ENCODE results near the gene ZNF385A. TPM values are rescaled to one million over a fixed set of nuclear protein-coding genes. Genes with fewer than 3 reads are reported as not detected.

The ZNF385A gene
- total and polyA plus RNA-seq, 2 experiments from 2014 or later, result 13.4 to 20.0 TPM

DNA sequence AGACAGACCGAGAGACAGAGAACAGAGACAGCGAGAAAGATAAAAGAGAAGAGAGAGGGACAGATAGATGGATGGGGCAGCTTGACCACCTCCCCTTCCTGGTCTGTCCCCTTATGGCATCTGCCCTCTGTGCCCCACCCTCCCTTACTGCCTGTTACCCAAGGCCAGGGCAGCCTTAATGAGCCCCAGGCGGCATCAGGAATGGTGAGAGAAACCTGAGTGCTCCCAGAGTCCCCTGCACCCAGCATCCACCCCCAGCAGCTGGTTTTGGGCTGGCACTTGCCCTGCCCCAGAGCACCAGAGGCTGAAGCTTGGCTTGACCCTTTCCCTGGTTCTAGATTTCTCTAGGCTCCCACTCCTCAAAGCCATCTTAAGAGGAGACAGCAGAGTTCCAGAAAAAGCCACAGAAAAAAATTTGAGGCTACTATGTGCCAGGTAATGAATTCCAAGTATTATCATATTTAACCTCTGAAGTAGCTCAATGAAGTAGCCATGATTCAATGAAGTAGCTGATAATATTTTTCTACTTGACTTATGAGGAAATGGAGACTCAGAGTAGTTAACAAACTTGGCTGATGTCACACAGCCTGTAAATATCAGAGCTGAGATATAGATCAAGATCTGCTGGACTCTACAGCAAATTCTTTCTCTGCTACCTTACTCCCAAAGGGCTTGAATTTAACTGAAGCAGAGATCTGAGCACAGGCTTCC lies 2.0 kb upstream of the ZNF385A start:
- H3K4me3 ChIP-seq, result no peak overlapping the region
- H3K9me3 ChIP-seq (ENCODE audit: low read depth), result no peaks in the 10 kb centered on the region
- TF ChIP-seq, protein P1, sequence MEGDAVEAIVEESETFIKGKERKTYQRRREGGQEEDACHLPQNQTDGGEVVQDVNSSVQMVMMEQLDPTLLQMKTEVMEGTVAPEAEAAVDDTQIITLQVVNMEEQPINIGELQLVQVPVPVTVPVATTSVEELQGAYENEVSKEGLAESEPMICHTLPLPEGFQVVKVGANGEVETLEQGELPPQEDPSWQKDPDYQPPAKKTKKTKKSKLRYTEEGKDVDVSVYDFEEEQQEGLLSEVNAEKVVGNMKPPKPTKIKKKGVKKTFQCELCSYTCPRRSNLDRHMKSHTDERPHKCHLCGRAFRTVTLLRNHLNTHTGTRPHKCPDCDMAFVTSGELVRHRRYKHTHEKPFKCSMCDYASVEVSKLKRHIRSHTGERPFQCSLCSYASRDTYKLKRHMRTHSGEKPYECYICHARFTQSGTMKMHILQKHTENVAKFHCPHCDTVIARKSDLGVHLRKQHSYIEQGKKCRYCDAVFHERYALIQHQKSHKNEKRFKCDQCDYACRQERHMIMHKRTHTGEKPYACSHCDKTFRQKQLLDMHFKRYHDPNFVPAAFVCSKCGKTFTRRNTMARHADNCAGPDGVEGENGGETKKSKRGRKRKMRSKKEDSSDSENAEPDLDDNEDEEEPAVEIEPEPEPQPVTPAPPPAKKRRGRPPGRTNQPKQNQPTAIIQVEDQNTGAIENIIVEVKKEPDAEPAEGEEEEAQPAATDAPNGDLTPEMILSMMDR (IDR thresholded peaks at IDR 0.05; ENCODE audit: low read depth, low read length), result no peak
- peak overlapping the region; percentile 83 for H3K27ac ChIP-seq
- no peak for DNase-seq (ENCODE audit: low read depth in 1 of 2, low spot score in 1 of 2)
- H3K27me3 ChIP-seq, result no peaks in the 10 kb centered on the region
- peaks cover 60% of the 10 kb centered on the region for H3K4me1 ChIP-seq (ENCODE audit: low read depth)
- no peaks in the 10 kb centered on the region for H3K36me3 ChIP-seq

- DNase-seq (ENCODE audit: low read depth in 1 of 2, low spot score in 1 of 2), result no peak
- H3K27ac ChIP-seq, result no peak overlapping the region
- TF ChIP-seq, protein P1 (IDR thresholded peaks at IDR 0.05; ENCODE audit: low read depth, low read length), result no peak
- no peak overlapping the region for H3K4me3 ChIP-seq
- no peaks in the 10 kb centered on the region for H3K36me3 ChIP-seq
- H3K4me1 ChIP-seq (ENCODE audit: low read depth), result peaks cover 59% of the 10 kb centered on the region
- H3K27me3 ChIP-seq, result no peaks in the 10 kb centered on the region
- no peaks in the 10 kb centered on the region for H3K9me3 ChIP-seq (ENCODE audit: low read depth)
Measured at GRCh38 chr12:54385251-54385914, 850 bp upstream of the ZNF385A start.

GRCh38 chr12:54383041-54383609 lies 1.4 kb downstream of the ZNF385A start:
- no peaks in the 10 kb centered on the region for H3K27me3 ChIP-seq
- TF ChIP-seq, protein P1 (IDR thresholded peaks at IDR 0.05; ENCODE audit: low read depth, low read length), result no peak
- no peak overlapping the region for H3K4me3 ChIP-seq
- H3K9me3 ChIP-seq (ENCODE audit: low read depth), result no peaks in the 10 kb centered on the region
- peaks cover 49% of the 10 kb centered on the region for H3K4me1 ChIP-seq (ENCODE audit: low read depth)
- no peaks in the 10 kb centered on the region for H3K36me3 ChIP-seq
- H3K27ac ChIP-seq, result no peak overlapping the region
- DNase-seq (ENCODE audit: low read depth in 1 of 2, low spot score in 1 of 2), result peak in 1 of 2 donors; percentile 50

DNA sequence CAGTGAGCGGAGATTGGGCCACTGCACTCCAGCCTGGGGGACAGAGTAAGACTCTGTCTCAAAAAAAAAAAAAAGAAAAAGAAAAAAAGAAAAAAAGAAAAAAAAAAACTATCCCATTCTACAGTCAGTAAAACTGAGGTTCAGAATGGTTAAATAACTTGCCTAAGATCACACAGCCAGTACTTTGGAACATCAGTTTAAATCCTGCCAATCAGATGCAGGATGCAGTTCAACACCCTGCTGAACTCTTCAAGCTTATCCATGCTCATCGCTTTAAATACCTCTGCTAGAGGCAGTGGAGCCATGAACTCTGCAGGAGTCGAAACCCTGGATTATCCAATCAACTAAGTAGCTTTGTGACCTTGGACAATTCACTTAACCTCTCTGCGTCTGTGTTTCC lies 3.4 kb downstream of the ZNF385A start:
- no peaks in the 10 kb centered on the region for H3K9me3 ChIP-seq (ENCODE audit: low read depth)
- no peaks in the 10 kb centered on the region for H3K27me3 ChIP-seq
- H3K27ac ChIP-seq, result no peak overlapping the region
- no peak overlapping the region for H3K4me3 ChIP-seq
- no peaks in the 10 kb centered on the region for H3K36me3 ChIP-seq
- peaks cover 49% of the 10 kb centered on the region for H3K4me1 ChIP-seq (ENCODE audit: low read depth)
- no peak for DNase-seq (ENCODE audit: low read depth in 1 of 2, low spot score in 1 of 2)
- TF ChIP-seq, protein P1 (IDR thresholded peaks at IDR 0.05; ENCODE audit: low read depth, low read length), result no peak

DNA sequence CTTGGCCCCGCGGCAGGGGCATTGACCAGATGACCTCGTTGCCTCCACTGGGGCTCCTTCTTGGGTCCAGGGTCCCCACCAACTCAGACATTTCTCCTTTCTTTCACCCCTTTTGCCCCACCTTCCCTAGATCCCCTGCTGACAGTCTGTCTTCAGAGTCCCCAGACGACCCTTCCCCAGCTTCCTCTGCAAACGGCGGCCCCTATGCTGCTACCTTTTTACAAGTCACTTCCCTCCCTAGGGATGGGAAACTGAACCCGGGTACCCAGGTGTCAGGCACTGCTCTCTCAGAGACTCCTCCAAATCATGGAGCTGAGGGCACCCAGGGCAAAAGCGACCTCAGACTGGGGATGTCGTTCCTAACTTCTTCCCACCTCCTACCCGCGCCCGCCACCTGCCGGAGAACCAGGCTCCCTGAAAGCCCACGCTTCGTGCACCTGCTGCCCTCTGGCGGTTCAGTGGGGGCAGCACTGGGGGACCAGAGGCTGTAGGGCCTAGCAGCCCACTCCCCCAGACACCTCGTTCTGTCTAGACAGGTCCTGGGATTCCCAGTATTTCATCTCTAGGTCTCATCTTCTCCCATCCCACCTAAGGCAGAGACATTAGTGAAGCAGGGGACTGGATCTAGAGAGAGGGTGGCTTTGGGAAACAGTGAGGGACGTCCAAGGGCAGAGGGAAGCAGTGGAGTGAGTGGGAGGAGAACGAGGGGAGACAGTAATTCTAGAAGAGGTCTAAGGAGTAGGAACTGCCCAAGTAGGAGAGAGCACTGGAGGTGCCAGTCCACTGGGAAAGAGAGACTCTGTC lies 4.9 kb downstream of the ZNF385A start:
- TF ChIP-seq, protein P1 (IDR thresholded peaks at IDR 0.05; ENCODE audit: low read depth, low read length), result peak; percentile 100
- peak; percentile 89 to 94 for DNase-seq (ENCODE audit: low read depth in 1 of 2, low spot score in 1 of 2)
- H3K4me3 ChIP-seq, result peak overlapping the region; percentile 39
- no peak overlapping the region for H3K27ac ChIP-seq
- peaks cover 41% of the 10 kb centered on the region for H3K4me1 ChIP-seq (ENCODE audit: low read depth)
- no peaks in the 10 kb centered on the region for H3K9me3 ChIP-seq (ENCODE audit: low read depth)
- no peaks in the 10 kb centered on the region for H3K27me3 ChIP-seq
- no peaks in the 10 kb centered on the region for H3K36me3 ChIP-seq

Measured in cardiac muscle cell (in vitro differentiated cells and primary cell).